SK-N-MC (cell line): ENCODE measurements around the gene PPP1R26.

ENCODE experiments used
- EZH2 ChIP-seq: fragments of 200-600 bp; sonication (generic); IDR thresholded peaks from one replicate; pipeline ENCODE4 v1.6.1; 2017; ENCODE audit warnings: antibody characterized with exemption
- FOXP2 ChIP-seq: optimal IDR thresholded peaks from 2 replicates; pipeline ENCODE3; 2011; ENCODE audit warnings: mild to moderate bottlenecking, moderate library complexity; ENCODE audit not compliant: insufficient read depth; ENCODE audit errors: extremely low read length, control extremely low read depth
- POLR2AphosphoS5 ChIP-seq: IDR thresholded peaks from 2 replicates; pipeline ENCODE4 v1.6.1; 2012; ENCODE audit warnings: mild to moderate bottlenecking, low read depth, low read length, borderline replicate concordance

GRCh38 chr9:135533674-135534073, 54.1 kb downstream of the PPP1R26 start:
- no peak for TF ChIP-seq EZH2
- TF ChIP-seq POLR2AphosphoS5 = no peak
- TF ChIP-seq FOXP2 = no peak
